Activated CD4-positive, alpha-beta T cell treated with anti-CD3 and anti-CD28 coated beads, Interleukin-2, Interleukin-4, amounts not matched to agents 100 ng/mL and 50 ng/mL, durations not matched to agents 16 hours and 8 hours (primary cell): Measurements from ENCODE around the gene ADAMTS9.
A peak's percentile ranks its signal among the peaks of the same experiment; 100 is the strongest.

Source experiments
- DNase-seq: peaks from one replicate; pipeline ENCODE4 v3.0.0-alpha.2; 2020; ENCODE audit warnings: low spot score

The ADAMTS9 gene

DNA sequence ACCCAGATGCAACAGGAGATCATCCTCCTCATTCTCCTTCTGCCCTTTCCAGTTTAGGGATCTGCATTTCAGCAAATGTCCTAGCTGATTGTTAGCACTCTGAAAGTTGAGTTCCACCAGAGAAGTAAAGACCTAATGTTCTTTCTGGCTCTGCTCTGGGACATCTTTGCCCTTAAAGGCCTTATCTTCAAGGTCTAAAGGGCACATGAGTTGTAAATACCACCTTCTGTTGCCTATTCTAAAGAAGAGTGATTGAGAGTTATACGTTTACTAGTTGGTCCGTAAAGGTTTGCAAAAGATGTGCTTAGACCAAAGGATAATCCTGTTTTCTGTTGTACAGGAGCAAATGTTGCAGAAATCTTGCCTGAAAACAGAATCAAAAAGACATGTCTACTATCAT, 151.6 kb downstream of the ADAMTS9 start:
- no peak for DNase-seq

GRCh38 chr3:64533617-64534317, 154.0 kb downstream of the ADAMTS9 start:
- DNase-seq, result peak; percentile 50

DNA sequence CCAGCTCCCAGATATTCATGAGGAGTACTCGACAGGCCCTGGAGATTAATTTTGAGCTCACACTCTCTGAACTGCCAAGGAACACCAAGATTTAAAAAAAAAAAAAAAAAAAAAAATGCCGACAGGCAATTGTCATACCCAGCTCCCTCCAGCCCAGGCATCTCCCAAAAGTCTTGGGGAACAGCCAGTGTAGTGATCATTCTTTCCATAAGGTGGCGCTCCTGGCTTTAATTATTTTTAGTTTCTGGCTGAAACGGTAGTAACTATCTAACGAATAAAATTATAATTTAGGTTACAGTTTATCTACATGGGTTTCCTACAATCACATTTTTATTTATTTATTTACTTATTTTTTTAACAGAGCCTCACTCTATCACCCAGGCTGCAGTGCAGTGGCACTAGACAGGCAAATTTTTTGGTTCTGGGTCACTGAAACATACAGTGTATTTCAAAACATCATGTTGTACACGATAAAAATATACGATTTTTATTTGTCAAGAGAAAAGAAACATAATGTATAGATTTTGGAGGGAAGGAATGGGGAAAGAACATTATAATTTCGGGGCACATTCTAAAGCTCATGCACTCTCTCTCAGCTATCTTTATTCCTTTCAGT, 157.3 kb downstream of the ADAMTS9 start:
- DNase-seq, result peak; percentile 41

DNA sequence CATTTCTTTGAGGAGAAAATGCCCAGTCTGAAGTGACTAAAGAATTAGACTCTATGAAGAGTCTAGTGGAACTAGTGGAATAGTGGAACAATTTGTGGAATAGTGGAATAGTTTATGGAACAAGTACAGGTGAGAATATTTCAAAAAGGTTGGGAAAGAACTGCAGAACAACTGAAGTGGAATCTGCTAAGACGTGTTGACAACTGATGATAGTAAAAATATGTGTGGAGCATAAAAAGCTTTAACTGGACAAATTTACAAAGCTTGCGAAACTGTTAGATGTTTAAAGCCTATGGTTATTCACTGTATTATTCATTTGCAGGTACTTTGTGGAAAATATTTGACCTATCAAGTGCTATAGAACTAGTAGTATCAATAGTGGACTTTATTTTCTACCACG, 164.5 kb downstream of the ADAMTS9 start:
- no peak for DNase-seq

DNA sequence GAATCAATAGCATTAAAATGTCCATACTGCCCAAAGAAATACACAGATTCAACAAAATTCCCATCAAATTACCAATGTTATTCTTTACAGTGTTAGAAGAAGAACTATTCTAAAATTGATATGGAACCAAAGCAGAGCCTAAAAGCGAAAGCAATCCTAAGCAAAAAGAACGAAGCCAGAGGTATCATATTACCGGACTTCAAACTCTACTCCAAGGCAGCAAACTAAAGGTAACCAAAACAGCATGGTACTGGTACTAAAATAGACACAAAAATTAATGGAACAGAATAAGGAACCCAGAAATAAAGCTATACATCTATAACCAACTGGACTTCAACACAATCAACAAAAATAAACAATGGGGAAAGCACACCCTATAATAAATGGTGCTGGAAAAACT, 167.5 kb downstream of the ADAMTS9 start:
- DNase-seq, result no peak

GRCh38 chr3:64518950-64519349, 168.8 kb downstream of the ADAMTS9 start:
- DNase-seq, result no peak

GRCh38 chr3:64518496-64518895, 169.3 kb downstream of the ADAMTS9 start:
- DNase-seq, result no peak

DNA sequence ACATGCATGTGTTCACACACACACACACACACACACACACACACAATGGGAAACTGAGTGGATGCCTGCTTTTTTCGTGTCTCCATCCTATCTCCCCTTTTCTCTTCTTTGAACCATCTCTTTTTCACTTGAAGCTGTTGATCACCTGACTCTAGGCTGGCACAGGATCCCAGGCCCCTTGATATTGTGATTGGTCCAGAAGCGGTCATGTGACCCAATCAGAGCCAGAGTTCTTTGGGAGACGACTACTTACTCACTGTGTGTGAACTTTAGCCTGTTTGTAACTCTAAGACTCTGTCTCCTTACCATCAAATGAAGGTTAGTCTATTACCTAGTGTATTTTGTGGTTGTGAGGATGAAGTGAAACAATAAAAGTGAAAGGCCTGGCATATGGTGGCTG, 172.9 kb downstream of the ADAMTS9 start:
- DNase-seq, result no peak

GRCh38 chr3:64509206-64509605, 178.6 kb downstream of the ADAMTS9 start:
- DNase-seq, result no peak

- no peak for DNase-seq
These were observed 179.7 kb downstream of the ADAMTS9 start for GRCh38 chr3:64508140-64508539.

GRCh38 chr3:64506255-64506654, 181.5 kb downstream of the ADAMTS9 start:
- no peak for DNase-seq

DNA sequence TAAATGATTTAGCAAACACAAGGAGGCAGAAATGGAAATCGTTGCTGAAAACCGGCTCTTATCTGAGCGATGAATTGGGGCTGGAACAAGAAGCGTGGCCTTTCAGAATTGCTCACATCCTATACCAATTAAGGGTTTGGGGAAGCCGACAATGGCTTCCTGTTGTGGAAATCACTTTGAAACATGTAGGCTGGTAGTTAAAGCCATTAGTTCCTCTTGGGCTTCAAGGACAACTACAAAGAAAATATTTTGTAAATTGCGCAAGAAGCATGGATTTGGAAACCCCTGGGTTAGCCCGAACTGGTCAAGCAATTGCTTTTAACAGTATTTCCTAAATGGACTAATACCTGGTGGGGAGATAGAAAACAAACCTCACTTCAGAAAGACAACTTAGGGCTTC, 182.4 kb downstream of the ADAMTS9 start:
- peak; percentile 3 for DNase-seq

- DNase-seq, result no peak
These were observed 185.5 kb downstream of the ADAMTS9 start for GRCh38 chr3:64502284-64502683.

DNA sequence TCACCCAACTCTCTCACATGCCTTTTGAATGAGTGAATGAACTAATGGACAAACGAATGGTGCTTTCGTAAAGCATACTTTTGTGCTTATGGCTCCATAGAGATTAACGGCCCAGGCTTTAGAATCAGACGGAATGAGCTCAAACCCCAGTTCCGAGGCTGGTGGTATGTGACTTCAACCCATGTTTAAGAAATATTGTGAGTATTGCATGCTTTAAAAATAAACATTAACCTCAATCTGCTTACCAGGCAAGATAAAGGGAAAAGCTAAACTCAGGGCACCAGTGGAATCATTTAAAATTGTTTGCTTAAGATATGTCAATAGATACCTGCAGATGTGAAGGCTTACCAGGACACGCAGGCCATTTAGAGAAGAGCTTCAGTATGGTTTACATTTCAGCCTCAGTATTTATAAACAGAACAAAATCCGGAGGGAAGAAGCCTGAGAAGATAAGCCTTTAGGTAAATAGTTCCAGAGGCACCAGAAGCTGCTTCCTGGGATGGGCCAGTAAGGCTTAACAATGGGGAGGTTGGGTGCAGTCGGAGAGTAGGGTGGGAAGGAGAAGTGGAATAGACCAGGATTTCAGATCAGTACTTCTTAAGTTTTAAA, 186.4 kb downstream of the ADAMTS9 start:
- no peak for DNase-seq

GRCh38 chr3:64496786-64497490, 190.9 kb downstream of the ADAMTS9 start:
- DNase-seq, result no peak

- DNase-seq, result no peak
These were observed 191.9 kb downstream of the ADAMTS9 start for GRCh38 chr3:64495781-64496334.

DNA sequence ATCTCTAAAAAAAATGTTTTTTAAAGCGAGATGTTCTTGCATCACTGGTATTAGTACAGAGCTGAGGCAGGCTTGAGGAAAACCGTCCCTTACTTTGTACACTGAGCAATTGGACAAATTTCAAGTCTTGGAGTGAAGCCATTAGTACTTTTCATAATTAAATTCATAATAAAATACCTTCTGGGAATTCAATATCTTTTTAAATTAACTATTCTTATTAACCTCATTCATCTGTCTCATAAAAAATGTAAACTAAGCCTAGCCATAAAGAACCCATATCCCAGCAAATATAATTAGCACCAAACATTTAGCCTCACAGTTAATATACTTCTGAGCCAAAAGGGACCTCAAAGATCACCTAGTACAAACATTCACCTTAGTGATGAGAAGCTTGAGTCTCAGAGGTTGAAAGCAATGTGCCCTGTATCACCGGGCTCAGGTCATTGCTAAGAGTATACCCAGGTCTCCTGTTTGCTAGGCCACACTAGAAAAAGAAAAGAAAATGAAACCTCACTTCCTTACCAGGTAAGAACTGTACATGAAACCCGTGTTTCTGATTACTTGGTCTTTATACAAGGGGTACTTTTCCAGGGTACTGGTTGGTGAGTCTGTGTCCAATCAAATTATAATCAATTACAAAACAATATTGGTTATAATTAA, 192.5 kb downstream of the ADAMTS9 start:
- DNase-seq, result no peak

- no peak for DNase-seq
These were observed 193.3 kb downstream of the ADAMTS9 start for GRCh38 chr3:64494526-64494925.

DNA sequence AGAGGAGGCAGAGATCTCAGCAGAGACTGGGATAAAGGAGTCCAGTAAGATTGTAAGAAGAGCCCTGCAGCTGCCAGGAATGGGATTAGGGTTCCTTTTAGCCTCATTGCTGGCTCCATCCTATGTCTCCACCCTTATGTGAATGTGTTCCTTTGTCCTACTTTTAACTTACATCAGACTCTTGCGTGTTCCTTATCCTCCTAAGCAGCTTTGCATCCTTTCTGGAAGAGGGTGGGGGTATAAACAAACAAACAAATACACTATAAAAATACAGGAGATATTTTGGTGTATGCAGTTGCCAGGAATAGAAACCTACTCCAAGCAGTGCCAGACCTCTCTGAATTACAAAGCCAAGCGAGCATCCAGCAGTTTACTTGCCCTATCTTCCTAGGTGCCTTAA, 194.7 kb downstream of the ADAMTS9 start:
- no peak for DNase-seq

DNA sequence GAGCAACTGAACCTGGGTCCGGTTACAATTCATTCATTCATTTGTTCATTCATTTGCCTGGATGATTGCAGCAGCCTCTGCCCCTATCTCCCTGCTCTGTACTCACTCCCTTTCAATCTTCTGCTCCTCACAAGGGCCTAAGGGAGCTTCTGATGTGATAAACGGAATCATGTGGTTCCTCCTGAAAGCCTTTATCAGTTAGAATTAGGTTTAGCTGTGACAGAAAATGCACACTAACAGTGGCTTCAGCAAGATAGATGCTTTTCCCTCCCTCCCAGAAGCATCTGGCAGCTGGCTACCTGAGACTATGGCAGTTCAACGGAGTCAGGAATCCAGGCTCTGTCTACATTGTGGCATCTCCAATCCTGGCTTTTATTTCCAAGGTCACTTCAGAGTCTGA, 196.0 kb downstream of the ADAMTS9 start:
- no peak for DNase-seq

DNA sequence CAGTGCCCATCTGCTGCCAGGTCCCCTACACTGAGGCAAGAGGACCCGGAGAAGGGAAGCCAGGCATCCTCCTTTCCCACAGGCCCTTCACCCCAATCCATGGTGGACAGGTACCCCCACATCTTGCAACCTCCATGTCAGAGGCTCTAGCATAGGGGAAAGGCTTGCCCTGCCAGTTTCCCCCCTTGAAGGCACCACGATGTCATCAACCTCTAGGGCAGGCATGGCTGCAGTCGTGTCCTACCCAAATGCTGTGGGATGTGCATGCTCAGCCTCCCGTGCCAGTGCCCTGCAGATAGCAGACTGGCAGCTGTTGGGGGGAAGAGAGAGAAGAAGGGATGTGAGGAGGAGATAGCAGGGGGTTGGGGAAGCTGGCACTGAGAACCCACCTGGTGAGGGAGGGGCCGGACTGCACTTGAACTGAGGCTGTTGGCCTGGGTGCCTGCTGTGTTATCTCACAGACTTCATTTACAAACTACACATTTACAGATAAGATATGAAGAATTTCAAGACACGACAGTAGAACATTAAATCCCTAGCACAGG, 197.5 kb downstream of the ADAMTS9 start:
- no peak for DNase-seq
